Liver (tissue), 3 donors: ENCODE measurements around the gene CNKSR3.

Experiments
- CTCF ChIP-seq: fragments of 150-350 bp; IDR thresholded peaks from 2 replicates; pipeline ENCODE4 v1.5.1; 2017; ENCODE audit warnings: improper control_type of control experiment, low read depth, low read length; ENCODE audit not compliant: missing input control
- NR2F2 ChIP-seq: IDR thresholded peaks from 2 replicates; pipeline ENCODE4 v1.6.1; 2016; ENCODE audit warnings: antibody characterized with exemption
- RAD21 ChIP-seq, 2 donors: IDR thresholded peaks; 2 replicates each; pipeline ENCODE4 v1.6.1; 2016; ENCODE audit warnings: antibody characterized with exemption in 2 of 2, mild to moderate bottlenecking in 2 of 2
- donor health status: healthy.
- donor health status: healthy.

- TF ChIP-seq NR2F2 (no peak), CTCF (no peak), RAD21 (IDR thresholded peaks at IDR 0.05) (no peak)
Measured at GRCh38 chr6:154474648-154475428, 35.6 kb downstream of the CNKSR3 start.
